ENCODE results near the gene STRA6. TPM values are rescaled to one million over a fixed set of nuclear protein-coding genes. Genes with fewer than 3 reads are reported as not detected.

The STRA6 gene
- total RNA-seq, 1 experiment from 2014 or later = 0.54 TPM

GRCh38 chr15:74196175-74196574 is 6.4 kb downstream of the STRA6 start (continued):
- TF ChIP-seq SIN3A (IDR thresholded peaks at IDR 0.05; ENCODE audit: low read depth) = no peak

- Histone ChIP-seq H3K27ac (ENCODE audit: low read depth, low read length) (no peak overlapping the region), H3K9ac (ENCODE audit: low read length) (no peak overlapping the region), H3K9me2 (ENCODE audit: insufficient read depth) (no peaks in the 10 kb centered on the region), H3K27me3 (ENCODE audit: insufficient read depth, low read length) (peaks cover 31% of the 10 kb centered on the region; the same call in 1 of the 2 replicates), H3K36me3 (ENCODE audit: control insufficient read depth in 1 of 2, insufficient read depth in 2 of 2, low read length in 2 of 2) (no peaks in the 10 kb centered on the region), H3K9me3 (ENCODE audit: control insufficient read depth in 1 of 2, insufficient read depth in 1 of 2, low read depth in 1 of 2, low read length in 2 of 2) (no peaks in the 10 kb centered on the region), H3K4me1 (ENCODE audit: control insufficient read depth in 1 of 2, insufficient read depth in 2 of 2, low read length in 2 of 2) (peaks cover 19 to 69% of the 10 kb centered on the region in 2 experiments), H2AFZ (ENCODE audit: low read depth, low read length, poor library complexity, severe bottlenecking) (no peak overlapping the region), H3K79me2 (ENCODE audit: insufficient read depth, low read length) (no peaks in the 10 kb centered on the region), H4K20me1 (ENCODE audit: insufficient read depth) (no peaks in the 10 kb centered on the region), H3K4me2 (ENCODE audit: low read length) (no peak overlapping the region), H3K4me3 (replicated peaks in 1 of 2; ENCODE audit: low read depth in 1 of 2, low read length in 2 of 2) (no peak overlapping the region)
- ATAC-seq (no peak), DNase-seq (ENCODE audit: low read depth, low spot score) (no peak)
- intact Hi-C loops (cut with micrococcal nuclease) = no loop called here
- CTCF ChIA-PET = no interaction called here
- TF ChIP-seq YY1 (IDR thresholded peaks at IDR 0.05; ENCODE audit: extremely low read depth, insufficient replicate concordance, low read depth, low read length) (no peak), RAD21 (IDR thresholded peaks at IDR 0.05; ENCODE audit: low read depth) (no peak), CEBPB (IDR thresholded peaks at IDR 0.05; ENCODE audit: low read depth) (no peak), EZH2 (IDR thresholded peaks at IDR 0.05) (no peak), CBX3 (IDR thresholded peaks at IDR 0.05; ENCODE audit: low read depth) (no peak), EGR1 (IDR thresholded peaks at IDR 0.05; ENCODE audit: low read depth) (no peak), ZBTB33 (IDR thresholded peaks at IDR 0.05; ENCODE audit: extremely low read depth, insufficient replicate concordance, low read length) (no peak), ZFX (IDR thresholded peaks at IDR 0.05) (no peak), POLR2A (IDR thresholded peaks at IDR 0.05; ENCODE audit: borderline replicate concordance, extremely low read depth, insufficient read depth, insufficient read length) (no peak), ELF1 (IDR thresholded peaks at IDR 0.05; ENCODE audit: borderline replicate concordance, low read depth) (no peak), EZH2phosphoT487 (IDR thresholded peaks at IDR 0.05; ENCODE audit: borderline replicate concordance) (no peak)
- TF ChIP-seq, protein P1, sequence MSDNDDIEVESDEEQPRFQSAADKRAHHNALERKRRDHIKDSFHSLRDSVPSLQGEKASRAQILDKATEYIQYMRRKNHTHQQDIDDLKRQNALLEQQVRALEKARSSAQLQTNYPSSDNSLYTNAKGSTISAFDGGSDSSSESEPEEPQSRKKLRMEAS (IDR thresholded peaks at IDR 0.05) = no peak
- POLR2A ChIA-PET = no interaction called here
- RAD21 ChIA-PET (ENCODE audit: low non-redundant PET in 1 of 2, low total read pairs in 2 of 2, uncharacterized antibody in 2 of 2, unreplicated experiment in 2 of 2) = no interaction called here
- no TSS peak for BruUV-seq (replicated peaks)
These were observed 7.7 kb downstream of the STRA6 start for GRCh38 chr15:74194572-74195559.

Measured in HCT116 (cell line).